Right lobe of liver (tissue), 6 donors: Measurements from ENCODE around the gene MS4A2. TPM values are rescaled to one million over a fixed set of nuclear protein-coding genes. Genes with fewer than 3 reads are reported as not detected.
"Not testable (repeated sequence)": the region's sequence is repeated elsewhere in the genome, so short reads cannot be mapped to it uniquely, and the experiment has no call there.

ENCODE experiments used
- ATAC-seq, 4 donors: fragments of 200-7000 bp; cut with Tn5 transposase; one replicate each; pipeline ENCODE4 v1.9.1; 2020; ENCODE audit warnings: mild to moderate bottlenecking in 4 of 4, moderate library complexity in 4 of 4
- DNase-seq, 3 donors: peaks; one replicate each; pipeline ENCODE4 v3.0.0-alpha.2; 2020
- H3K27ac ChIP-seq, 3 donors: fragments of 200-600 bp; one replicate each; pipeline ENCODE4 v1.8.0; 2022
- H3K27me3 ChIP-seq, 2 donors: fragments of 200-600 bp; one replicate each; pipeline ENCODE4 v1.8.0; 2022
- H3K36me3 ChIP-seq, 4 donors: fragments of 200-600 bp; sonication (generic) in 1 of 4; one replicate each; pipeline versions ENCODE4 v1.5.1 to v1.8.0; 2017 to 2022; ENCODE audit warnings: control low read depth in 1 of 4
- H3K4me1 ChIP-seq, 4 donors: fragments of 200-600 bp; sonication (generic) in 1 of 4; one replicate each; pipeline versions ENCODE4 v1.5.1 to v1.8.0; 2017 to 2022; ENCODE audit warnings: control low read depth in 1 of 4
- H3K4me3 ChIP-seq, 3 donors: fragments of 200-600 bp; one replicate each; pipeline ENCODE4 v1.8.0; 2022
- H3K9me3 ChIP-seq, 4 donors: fragments of 200-600 bp; sonication (generic) in 1 of 4; one replicate each; pipeline versions ENCODE4 v1.5.1 to v1.8.0; 2017 to 2022; ENCODE audit warnings: control low read depth in 1 of 4
- CTCF ChIP-seq, 4 donors: fragments of 200-600 bp in 3 of 4; fragments of 450-650 bp in 1 of 4; IDR thresholded peaks; one replicate each; pipeline versions ENCODE4 v1.5.1 to v1.8.0; 2016 to 2022; ENCODE audit warnings: antibody characterized with exemption in 4 of 4, mild to moderate bottlenecking in 2 of 4
- POLR2A ChIP-seq: fragments of 450-650 bp; IDR thresholded peaks from one replicate; pipeline ENCODE4 v1.6.1; 2017; ENCODE audit warnings: antibody characterized with exemption, mild to moderate bottlenecking
- WGBS: methylation state at CpG from one replicate; pipeline ENCODE4 v1.1.6; 2018; ENCODE audit warnings: low coverage, low lambda C conversion rate; ENCODE audit not compliant: insufficient coverage; ENCODE audit errors: missing lambda C conversion rate; 5-methylcytosine and 5-hydroxymethylcytosine counted together
- intact Hi-C, 2 donors: fragments of 100-400 bp; cut with DNase I; formaldehyde crosslinking; loops; one replicate each; pipeline versions ENCODE4 v1.11.2 to v1.14.1; 2022
- total RNA-seq, 6 experiments: library from RNA; depleted of rRNA in 2 of 6; stranded (reverse); fragments of >200 nt in 2 of 6; fragmentation: NEBNext Ultra II Directional in 3 of 6; extraction: Animal tissue kit (Norgen Biotek cat#: 25700) in 3 of 6; gene quantifications; one replicate each; pipeline versions ENCODE4 v1.1.0 to v1.2.4, GENCODE V29; 2016 to 2023
- donor health status: DM: no; HTN: yes; CAD: no.
- donor health status: DM: no; HTN: no; CAD: no.
- donor health status: DM: no; HTN: no; CAD: no.
- donor health status: DM: no; HTN: yes; CAD: no.
- donor health status: DM: no; HTN: yes; CAD: no.

Gene MS4A2
- total RNA-seq, 6 experiments from 2014 or later, result 0.20 TPM; not detected in 5

GRCh38 chr11:60069450-60069849 lies 19.0 kb upstream of the MS4A2 start:
- Histone ChIP-seq H3K9me3 (no peaks in the 10 kb centered on the region), H3K4me1 (no peaks in the 10 kb centered on the region), H3K27ac (no peak overlapping the region), H3K36me3 (no peaks in the 10 kb centered on the region), H3K27me3 (no peaks in the 10 kb centered on the region), H3K4me3 (no peak overlapping the region)
- no peak for ATAC-seq
- intact Hi-C loops, result no loop called here
- no peak for DNase-seq
- TF ChIP-seq POLR2A, result no peak
- no peak for TF ChIP-seq CTCF (IDR thresholded peaks at IDR 0.05)
- 49% methylated on average over 2 of the region's 2 CpGs for WGBS

- H3K27ac ChIP-seq, H3K4me3 ChIP-seq, H3K4me1 ChIP-seq, intact Hi-C loops, ATAC-seq, H3K36me3 ChIP-seq, H3K27me3 ChIP-seq, DNase-seq, H3K9me3 ChIP-seq: not testable (repeated sequence)
- WGBS, result 71% methylated on average over 6 of the region's 6 CpGs
These were observed 16.8 kb upstream of the MS4A2 start for GRCh38 chr11:60071644-60072043.

GRCh38 chr11:60077216-60077817 lies 11.1 kb upstream of the MS4A2 start:
- ATAC-seq, result peak in 2 of 4 donors; percentile 28 to 39
- TF ChIP-seq CTCF (IDR thresholded peaks at IDR 0.05), result no peak
- no peak for TF ChIP-seq POLR2A
- intact Hi-C loops, result no loop called here
- no peak overlapping the region for H3K4me3 ChIP-seq
- DNase-seq, result no peak
- no peaks in the 10 kb centered on the region for H3K4me1 ChIP-seq
- H3K9me3 ChIP-seq, result no peaks in the 10 kb centered on the region
- 41% methylated on average over 15 of the region's 15 CpGs for WGBS
- H3K27me3 ChIP-seq, result no peaks in the 10 kb centered on the region
- H3K36me3 ChIP-seq, result no peaks in the 10 kb centered on the region
- no peak overlapping the region for H3K27ac ChIP-seq

- intact Hi-C loops, result no loop called here
- H3K27ac ChIP-seq, result no peak overlapping the region
- ATAC-seq (no peak), DNase-seq (no peak)
- H3K36me3 ChIP-seq, result no peaks in the 10 kb centered on the region
- 80% methylated on average over 1 of the region's 1 CpG for WGBS
- no peaks in the 10 kb centered on the region for H3K27me3 ChIP-seq
- H3K4me1 ChIP-seq, result no peaks in the 10 kb centered on the region
- no peak for TF ChIP-seq POLR2A
- TF ChIP-seq CTCF (IDR thresholded peaks at IDR 0.05), result no peak
- H3K9me3 ChIP-seq, result no peaks in the 10 kb centered on the region
- no peak overlapping the region for H3K4me3 ChIP-seq
These were observed 10.5 kb upstream of the MS4A2 start for GRCh38 chr11:60077981-60078380.

- TF ChIP-seq CTCF (IDR thresholded peaks at IDR 0.05), result no peak
- H3K4me3 ChIP-seq, result no peak overlapping the region
- H3K4me1 ChIP-seq, result no peaks in the 10 kb centered on the region
- 46% methylated on average over 4 of the region's 4 CpGs for WGBS
- H3K9me3 ChIP-seq, result no peaks in the 10 kb centered on the region
- DNase-seq, result no peak
- no peaks in the 10 kb centered on the region for H3K27me3 ChIP-seq
- no peak overlapping the region for H3K27ac ChIP-seq
- intact Hi-C loops, result no loop called here
- H3K36me3 ChIP-seq, result no peaks in the 10 kb centered on the region
- no peak for ATAC-seq
These were observed 9.7 kb upstream of the MS4A2 start for GRCh38 chr11:60078745-60079144.
